ACC112 (cell line): Measurements from ENCODE around the gene TPRX2.
"Not testable (repeated sequence)": the region's sequence is repeated elsewhere in the genome, so short reads cannot be mapped to it uniquely, and the experiment has no call there.

Experiments used
- H2AFZ ChIP-seq: fragments of 200-600 bp; sonication (generic); one replicate; pipeline ENCODE4 v1.6.0; 2017; ENCODE audit warnings: antibody characterized with exemption, low read length; ENCODE audit not compliant: unreplicated experiment
- H3K27ac ChIP-seq: fragments of 200-600 bp; sonication (generic); 2 replicates; pipeline ENCODE4 v1.5.1; 2014; ENCODE audit warnings: low read depth, mild to moderate bottlenecking, antibody characterized with exemption, low read length, moderate library complexity
- H3K27me3 ChIP-seq: fragments of 200-600 bp; sonication (generic); 2 replicates; pipeline ENCODE4 v1.6.1; 2014; ENCODE audit warnings: mild to moderate bottlenecking, antibody characterized with exemption, low read length, moderate library complexity, mixed read lengths; ENCODE audit not compliant: insufficient read depth
- H3K36me3 ChIP-seq: fragments of 200-600 bp; sonication (generic); 2 replicates; pipeline ENCODE4 v1.6.1; 2016; ENCODE audit warnings: mild to moderate bottlenecking, antibody characterized with exemption, low read length, moderate library complexity, mixed read lengths; ENCODE audit not compliant: insufficient read depth
- H3K4me1 ChIP-seq: fragments of 200-600 bp; sonication (generic); one replicate; pipeline ENCODE4 v1.6.1; 2016; ENCODE audit warnings: low read length, mixed read lengths; ENCODE audit not compliant: insufficient read depth, unreplicated experiment, control insufficient read depth
- H3K4me3 ChIP-seq: fragments of 200-600 bp; sonication (generic); 2 replicates; pipeline ENCODE4 v1.5.1; 2014; ENCODE audit warnings: mild to moderate bottlenecking, low read depth, low read length
- H3K79me2 ChIP-seq: fragments of 200-600 bp; sonication (generic); one replicate; pipeline ENCODE4 v1.6.0; 2016; ENCODE audit warnings: low read length; ENCODE audit not compliant: control insufficient read depth, unreplicated experiment, insufficient read depth

TPRX2 gene

GRCh38 chr19:47836038-47836437 is 23.0 kb upstream of the TPRX2 start:
- H3K4me1 ChIP-seq = no peaks in the 10 kb centered on the region
- no peak overlapping the region for H3K27ac ChIP-seq
- H3K27me3 ChIP-seq = no peaks in the 10 kb centered on the region
- no peaks in the 10 kb centered on the region for H3K36me3 ChIP-seq
- no peak overlapping the region for H3K4me3 ChIP-seq
- no peaks in the 10 kb centered on the region for H3K79me2 ChIP-seq
- no peak overlapping the region for H2AFZ ChIP-seq

DNA sequence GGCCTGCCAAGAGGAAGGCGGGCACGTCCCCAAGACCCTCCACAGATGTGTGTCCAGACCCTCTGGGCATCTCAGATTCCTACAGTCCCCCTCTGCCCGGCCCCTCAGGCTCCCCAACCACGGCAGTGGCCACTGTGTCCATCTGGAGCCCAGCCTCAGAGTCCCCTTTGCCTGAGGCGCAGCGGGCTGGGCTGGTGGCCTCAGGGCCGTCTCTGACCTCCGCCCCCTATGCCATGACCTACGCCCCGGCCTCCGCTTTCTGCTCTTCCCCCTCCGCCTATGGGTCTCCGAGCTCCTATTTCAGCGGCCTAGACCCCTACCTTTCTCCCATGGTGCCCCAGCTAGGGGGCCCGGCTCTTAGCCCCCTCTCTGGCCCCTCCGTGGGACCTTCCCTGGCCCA is 19.6 kb upstream of the TPRX2 start:
- H3K27me3 ChIP-seq = no peaks in the 10 kb centered on the region; the same call in 1 of the 2 replicates
- no peak overlapping the region for H2AFZ ChIP-seq
- H3K27ac ChIP-seq = no peak overlapping the region
- no peak overlapping the region for H3K4me3 ChIP-seq
- no peaks in the 10 kb centered on the region for H3K4me1 ChIP-seq
- no peaks in the 10 kb centered on the region for H3K79me2 ChIP-seq
- H3K36me3 ChIP-seq = no peaks in the 10 kb centered on the region

DNA sequence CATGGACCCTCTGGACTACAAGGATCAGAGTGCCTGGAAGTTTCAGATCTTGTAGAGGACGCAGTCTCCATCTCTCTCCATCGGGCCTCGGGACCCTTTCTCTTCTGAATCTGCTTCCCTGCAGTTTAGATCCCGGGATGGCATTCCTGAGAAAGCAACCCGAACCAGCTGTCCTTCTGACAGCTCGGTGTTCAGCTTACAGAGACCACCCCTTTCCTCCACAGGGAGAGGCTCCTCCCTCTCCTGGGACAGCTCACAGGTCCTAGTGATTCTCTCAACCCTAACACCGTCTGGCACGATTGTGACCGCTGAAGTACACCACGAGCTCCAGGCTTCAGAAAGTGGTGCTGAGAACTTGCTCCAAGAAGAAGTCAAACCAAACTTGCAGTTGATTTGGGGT is 19.1 kb upstream of the TPRX2 start:
- no peak overlapping the region for H3K4me3 ChIP-seq
- H3K36me3 ChIP-seq = no peaks in the 10 kb centered on the region
- no peak overlapping the region for H2AFZ ChIP-seq
- H3K27ac ChIP-seq = no peak overlapping the region
- H3K79me2 ChIP-seq = no peaks in the 10 kb centered on the region
- H3K4me1 ChIP-seq = no peaks in the 10 kb centered on the region
- H3K27me3 ChIP-seq = no peaks in the 10 kb centered on the region; the same call in 1 of the 2 replicates

- Histone ChIP-seq H3K27me3 (no peaks in the 10 kb centered on the region; the same call in 1 of the 2 replicates), H3K27ac (no peak overlapping the region), H3K79me2 (no peaks in the 10 kb centered on the region), H3K36me3 (no peaks in the 10 kb centered on the region), H3K4me3 (no peak overlapping the region), H2AFZ (no peak overlapping the region), H3K4me1 (no peaks in the 10 kb centered on the region)
These were observed 16.1 kb upstream of the TPRX2 start for GRCh38 chr19:47842941-47843340.

GRCh38 chr19:47848425-47848822 is 10.6 kb upstream of the TPRX2 start:
- Histone ChIP-seq H3K4me1 (no peaks in the 10 kb centered on the region), H3K4me3 (no peak overlapping the region), H3K79me2 (no peaks in the 10 kb centered on the region), H2AFZ (no peak overlapping the region), H3K36me3 (no peaks in the 10 kb centered on the region), H3K27ac (no peak overlapping the region), H3K27me3 (peaks cover 14% of the 10 kb centered on the region; the same call in 1 of the 2 replicates)

DNA sequence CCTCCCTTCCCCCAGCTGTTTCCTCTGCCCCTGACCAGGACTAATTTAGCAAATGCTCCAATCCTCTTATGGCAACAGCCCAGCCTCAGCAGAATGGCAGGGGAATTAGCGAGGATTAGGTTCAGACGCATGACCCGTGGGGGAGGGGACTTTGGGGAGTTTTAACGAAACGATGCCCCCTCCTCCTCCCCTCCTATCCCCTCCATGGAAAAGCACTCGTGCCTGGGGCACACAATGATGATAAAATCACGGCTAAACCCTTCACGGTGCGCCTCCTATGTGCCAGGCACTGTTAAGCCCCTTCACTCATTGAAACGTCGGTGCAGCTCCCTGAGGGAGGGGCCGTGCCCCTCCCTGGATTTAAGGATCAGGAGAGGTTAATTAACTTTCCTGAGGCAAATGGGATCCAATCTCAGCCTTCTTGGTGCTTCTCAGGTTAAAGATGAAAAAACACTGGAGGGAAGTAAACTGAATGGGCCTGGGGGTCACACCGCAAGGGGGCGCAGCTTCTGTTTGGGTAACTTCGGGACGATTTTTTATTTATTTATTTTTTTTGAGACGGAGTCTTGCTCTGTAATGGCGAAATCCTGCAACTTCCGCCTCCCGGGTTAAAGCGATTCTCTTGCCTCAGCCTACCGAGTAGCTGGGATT is 10.1 kb upstream of the TPRX2 start:
- Histone ChIP-seq H3K4me1 (no peaks in the 10 kb centered on the region), H3K36me3 (no peaks in the 10 kb centered on the region), H3K79me2 (no peaks in the 10 kb centered on the region), H3K27me3 (peaks cover 14% of the 10 kb centered on the region; the same call in 1 of the 2 replicates), H2AFZ (no peak overlapping the region), H3K4me3 (no peak overlapping the region), H3K27ac (no peak overlapping the region)

DNA sequence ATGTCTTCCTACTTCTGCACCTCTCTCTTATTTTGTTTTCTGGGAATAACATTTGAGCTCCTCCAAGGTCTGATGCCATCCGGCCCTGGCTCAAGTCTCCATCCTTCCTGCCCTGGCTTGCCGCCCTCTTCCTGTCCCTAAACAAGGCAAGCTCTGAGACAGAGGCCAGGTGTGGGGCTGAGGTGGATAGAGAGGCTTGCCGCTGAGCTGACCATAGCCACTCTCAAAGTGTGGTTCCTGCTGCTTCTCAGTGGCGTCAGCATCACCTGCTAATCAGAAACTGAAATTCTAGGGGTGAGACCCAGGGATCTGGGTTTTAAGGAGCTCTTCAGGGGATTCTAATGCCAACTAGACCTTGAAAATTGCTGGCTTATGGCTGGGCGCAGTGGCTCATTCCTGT is 6.0 kb upstream of the TPRX2 start:
- Histone ChIP-seq H3K79me2 (no peaks in the 10 kb centered on the region), H3K4me3 (no peak overlapping the region), H3K36me3 (no peaks in the 10 kb centered on the region), H2AFZ (no peak overlapping the region), H3K27me3 (peaks cover 14% of the 10 kb centered on the region), H3K4me1 (no peaks in the 10 kb centered on the region), H3K27ac (no peak overlapping the region)

DNA sequence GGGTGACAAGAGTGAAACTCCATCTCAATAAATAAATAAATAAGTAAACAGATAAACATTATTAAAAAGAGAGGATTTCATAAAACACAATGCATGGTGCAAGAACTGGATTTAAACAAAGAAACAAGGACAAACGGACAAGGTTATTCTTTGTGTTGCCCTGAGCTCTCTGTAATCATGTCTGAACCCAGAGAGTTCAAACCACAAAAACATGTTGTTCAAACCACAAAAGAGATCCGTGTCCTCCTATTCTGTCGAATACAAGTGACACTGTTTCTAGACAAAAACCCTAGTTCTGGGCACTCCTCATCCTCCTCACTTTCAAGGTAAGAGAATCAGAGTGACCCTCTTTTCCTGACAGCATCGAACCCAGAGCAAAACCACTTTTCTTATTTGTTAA is 4.6 kb upstream of the TPRX2 start:
- Histone ChIP-seq H2AFZ (no peak overlapping the region), H3K4me1 (no peaks in the 10 kb centered on the region), H3K79me2 (no peaks in the 10 kb centered on the region), H3K4me3 (no peak overlapping the region), H3K36me3 (no peaks in the 10 kb centered on the region), H3K27me3 (peaks cover 1% of the 10 kb centered on the region), H3K27ac (no peak overlapping the region)

GRCh38 chr19:47858231-47858630 is 804 bp upstream of the TPRX2 start:
- H3K36me3 ChIP-seq, H3K79me2 ChIP-seq, H2AFZ ChIP-seq, H3K4me1 ChIP-seq, H3K27me3 ChIP-seq, H3K27ac ChIP-seq, H3K4me3 ChIP-seq: not testable (repeated sequence)

DNA sequence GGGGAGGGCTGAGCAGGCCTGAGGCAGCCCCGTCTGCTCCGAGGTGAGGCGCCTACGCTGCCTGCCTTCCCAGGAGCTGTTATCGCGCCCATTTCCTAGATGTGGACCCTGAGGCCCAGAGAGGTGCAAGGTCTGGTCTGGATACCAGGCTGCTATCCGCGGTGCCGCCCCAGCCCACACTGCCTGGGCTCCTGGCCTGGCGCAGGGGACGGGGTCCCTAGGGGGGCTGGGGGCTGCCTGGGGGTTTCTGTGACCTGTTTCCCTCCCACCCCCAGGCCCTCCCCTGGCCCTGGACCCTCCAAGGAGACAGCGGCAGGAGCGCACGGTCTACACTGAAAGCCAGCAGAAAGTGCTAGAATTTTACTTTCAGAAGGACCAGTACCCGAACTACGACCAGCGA is 803 bp downstream of the TPRX2 start:
- not testable (repeated sequence) for H3K27me3 ChIP-seq, H3K36me3 ChIP-seq, H2AFZ ChIP-seq, H3K4me3 ChIP-seq, H3K27ac ChIP-seq, H3K4me1 ChIP-seq, H3K79me2 ChIP-seq

DNA sequence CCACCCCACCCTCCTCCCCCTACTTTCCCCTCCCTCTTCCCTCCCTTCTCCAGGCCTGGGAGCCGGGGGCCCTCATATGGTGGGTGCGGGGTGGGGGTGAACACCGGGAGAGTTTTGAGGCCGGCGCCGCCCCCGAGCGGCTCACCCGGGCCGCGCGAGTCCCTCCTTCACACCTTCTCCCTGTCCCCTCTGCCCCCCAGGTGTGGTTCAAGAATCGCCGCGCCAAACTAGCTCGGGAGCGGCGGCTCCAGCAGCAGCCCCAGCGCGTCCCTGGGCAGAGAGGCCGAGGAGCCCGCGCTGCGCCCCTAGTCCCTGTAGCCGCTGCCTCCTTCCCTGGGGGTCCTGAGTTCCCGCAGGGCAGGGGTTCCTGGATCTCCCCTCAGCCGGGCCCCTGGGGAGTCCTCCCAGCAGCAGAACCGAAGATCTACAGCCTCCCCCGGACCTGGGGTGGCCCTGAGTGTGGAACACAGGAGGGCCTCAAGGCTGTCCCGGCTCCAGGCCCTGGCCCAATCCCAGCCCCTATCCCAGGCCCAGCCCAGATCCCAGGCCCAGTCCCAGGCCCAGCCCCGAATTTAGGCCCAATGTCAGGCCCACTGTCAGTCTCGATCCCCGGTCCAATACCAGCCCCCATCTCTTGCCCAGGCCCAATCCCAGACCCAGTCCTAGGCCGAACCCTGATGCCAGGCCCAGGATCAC is 1.7 kb downstream of the TPRX2 start:
- Histone ChIP-seq H2AFZ (no peak overlapping the region), H3K27ac (no peak overlapping the region), H3K4me3 (no peak overlapping the region), H3K79me2 (no peaks in the 10 kb centered on the region), H3K27me3 (no peaks in the 10 kb centered on the region), H3K36me3 (no peaks in the 10 kb centered on the region), H3K4me1 (no peaks in the 10 kb centered on the region)
